Measurements from ENCODE around the gene EVX1. TPM values are rescaled to one million over a fixed set of nuclear protein-coding genes. Genes with fewer than 3 reads are reported as not detected.

EVX1 gene
- total RNA-seq, 1 donor from 2014 or later: not detected

GRCh38 chr7:27220440-27220955 is 22.1 kb upstream of the EVX1 start:
- TF ChIP-seq CTCF (IDR thresholded peaks at IDR 0.05; ENCODE audit: borderline replicate concordance): no peak
- no peak for DNase-seq
- Histone ChIP-seq H3K27me3 (ENCODE audit: low read depth) (peaks cover 100% of the 10 kb centered on the region), H3K27ac (replicated peaks) (no peak overlapping the region), H3K36me3 (no peaks in the 10 kb centered on the region), H3K9me3 (replicated peaks) (no peaks in the 10 kb centered on the region), H3K4me1 (peaks cover 5% of the 10 kb centered on the region), H3K4me3 (no peak overlapping the region)
- intact Hi-C loops (cut with micrococcal nuclease): no loop called here

GRCh38 chr7:27221201-27221797 is 21.3 kb upstream of the EVX1 start:
- H3K4me1 ChIP-seq: peaks cover 7% of the 10 kb centered on the region
- no peak overlapping the region for H3K27ac ChIP-seq (replicated peaks)
- no peak for DNase-seq
- TF ChIP-seq CTCF (IDR thresholded peaks at IDR 0.05; ENCODE audit: borderline replicate concordance): no peak
- H3K9me3 ChIP-seq (replicated peaks): no peaks in the 10 kb centered on the region
- H3K27me3 ChIP-seq (ENCODE audit: low read depth): peaks cover 100% of the 10 kb centered on the region
- no peaks in the 10 kb centered on the region for H3K36me3 ChIP-seq
- intact Hi-C loops (cut with micrococcal nuclease): no loop called here
- H3K4me3 ChIP-seq: no peak overlapping the region

GRCh38 chr7:27223941-27224575 is 18.5 kb upstream of the EVX1 start:
- Histone ChIP-seq H3K9me3 (replicated peaks) (no peaks in the 10 kb centered on the region), H3K36me3 (no peaks in the 10 kb centered on the region), H3K27ac (replicated peaks) (no peak overlapping the region), H3K4me1 (peaks cover 7% of the 10 kb centered on the region), H3K27me3 (ENCODE audit: low read depth) (peaks cover 100% of the 10 kb centered on the region), H3K4me3 (no peak overlapping the region)
- TF ChIP-seq CTCF (IDR thresholded peaks at IDR 0.05; ENCODE audit: borderline replicate concordance): no peak
- intact Hi-C loops (cut with micrococcal nuclease): no loop called here
- DNase-seq: no peak

- peaks cover 7% of the 10 kb centered on the region for H3K4me1 ChIP-seq
- no peak overlapping the region for H3K27ac ChIP-seq (replicated peaks)
- no peak for TF ChIP-seq CTCF (IDR thresholded peaks at IDR 0.05; ENCODE audit: borderline replicate concordance)
- H3K4me3 ChIP-seq: no peak overlapping the region
- H3K9me3 ChIP-seq (replicated peaks): no peaks in the 10 kb centered on the region
- no peak for DNase-seq
- peaks cover 99% of the 10 kb centered on the region for H3K27me3 ChIP-seq (ENCODE audit: low read depth)
- H3K36me3 ChIP-seq: no peaks in the 10 kb centered on the region
- intact Hi-C loops (cut with micrococcal nuclease): no loop called here
Observed at GRCh38 chr7:27224983-27225934, 17.3 kb upstream of the EVX1 start.

GRCh38 chr7:27229448-27229847 is 13.2 kb upstream of the EVX1 start:
- peaks cover 7% of the 10 kb centered on the region for H3K4me1 ChIP-seq
- no peak overlapping the region for H3K27ac ChIP-seq (replicated peaks)
- peaks cover 97% of the 10 kb centered on the region for H3K27me3 ChIP-seq (ENCODE audit: low read depth)
- no peak for TF ChIP-seq CTCF (IDR thresholded peaks at IDR 0.05; ENCODE audit: borderline replicate concordance)
- no peaks in the 10 kb centered on the region for H3K9me3 ChIP-seq (replicated peaks)
- H3K36me3 ChIP-seq: no peaks in the 10 kb centered on the region
- no peak for DNase-seq
- H3K4me3 ChIP-seq: no peak overlapping the region
- intact Hi-C loops (cut with micrococcal nuclease): no loop called here

Data from left ventricle myocardium inferior (tissue), 1 donor.